GM19452 (cell line): ENCODE results near the gene BTN1A1.
"Not testable (repeated sequence)": the region's sequence is repeated elsewhere in the genome, so short reads cannot be mapped to it uniquely, and the experiment has no call there.

Experiments used
- ATAC-seq: cut with Tn5 transposase; IDR thresholded peaks from one replicate; pipeline ENCODE4 v1.9.1; 2021; ENCODE audit not compliant: unreplicated experiment

BTN1A1 gene

DNA sequence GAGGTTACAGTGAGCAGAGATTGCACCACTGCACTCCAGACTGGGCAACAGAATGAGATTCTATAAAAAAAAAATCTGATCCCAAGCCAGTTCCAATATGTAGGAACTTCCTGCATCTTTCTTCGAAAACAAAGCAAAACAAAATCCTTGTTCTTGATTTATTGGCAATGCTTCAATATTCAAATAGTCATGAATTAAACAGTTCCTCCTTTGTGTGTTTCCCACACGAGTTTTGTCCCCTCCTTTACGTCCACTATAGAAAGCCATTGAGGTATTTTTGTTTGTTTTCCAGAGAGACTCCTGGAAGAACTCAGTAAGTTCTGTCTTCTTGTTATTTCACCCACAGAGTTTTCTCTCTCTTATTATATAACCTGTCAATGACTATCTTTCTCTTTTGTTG, 7.6 kb downstream of the BTN1A1 start:
- no peak for ATAC-seq

DNA sequence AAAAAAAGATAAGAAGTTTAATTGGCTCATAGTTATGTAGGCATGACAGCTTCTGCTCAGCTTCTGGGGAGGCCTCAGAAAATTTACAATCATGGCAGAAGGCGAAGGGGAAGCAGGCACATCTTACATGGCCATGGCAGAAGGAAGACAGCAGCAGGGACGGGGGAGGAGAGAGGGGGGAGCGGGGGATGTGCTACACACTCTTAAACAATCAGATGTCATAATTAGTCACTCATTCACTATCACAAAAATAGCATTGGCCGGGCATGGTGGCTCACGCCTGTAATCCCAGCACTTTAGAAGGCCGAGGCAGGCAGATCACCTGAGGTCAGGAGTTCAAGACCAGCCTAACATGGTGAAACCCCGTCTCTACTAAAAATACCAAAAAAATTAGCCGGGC, 10.9 kb downstream of the BTN1A1 start:
- not testable (repeated sequence) for ATAC-seq

DNA sequence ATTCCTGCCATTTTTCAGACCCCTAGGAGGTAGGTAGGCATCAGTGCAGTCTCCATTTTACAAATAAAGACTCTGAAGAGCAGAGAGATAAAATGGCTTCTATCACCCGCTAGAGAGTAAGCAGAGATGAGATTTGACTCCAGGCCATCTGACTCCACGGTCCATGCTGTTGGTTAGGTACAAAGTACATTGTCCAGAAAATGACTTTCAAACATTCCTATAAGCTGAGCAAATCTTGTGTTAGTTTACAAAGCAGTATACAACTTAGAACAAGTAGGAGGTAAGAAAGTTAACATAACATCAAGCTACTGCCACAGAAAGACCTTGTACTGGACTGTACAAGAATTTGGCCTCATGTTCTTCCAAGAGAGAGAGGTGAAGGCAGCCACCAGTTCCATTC, 14.9 kb downstream of the BTN1A1 start:
- ATAC-seq, result no peak

DNA sequence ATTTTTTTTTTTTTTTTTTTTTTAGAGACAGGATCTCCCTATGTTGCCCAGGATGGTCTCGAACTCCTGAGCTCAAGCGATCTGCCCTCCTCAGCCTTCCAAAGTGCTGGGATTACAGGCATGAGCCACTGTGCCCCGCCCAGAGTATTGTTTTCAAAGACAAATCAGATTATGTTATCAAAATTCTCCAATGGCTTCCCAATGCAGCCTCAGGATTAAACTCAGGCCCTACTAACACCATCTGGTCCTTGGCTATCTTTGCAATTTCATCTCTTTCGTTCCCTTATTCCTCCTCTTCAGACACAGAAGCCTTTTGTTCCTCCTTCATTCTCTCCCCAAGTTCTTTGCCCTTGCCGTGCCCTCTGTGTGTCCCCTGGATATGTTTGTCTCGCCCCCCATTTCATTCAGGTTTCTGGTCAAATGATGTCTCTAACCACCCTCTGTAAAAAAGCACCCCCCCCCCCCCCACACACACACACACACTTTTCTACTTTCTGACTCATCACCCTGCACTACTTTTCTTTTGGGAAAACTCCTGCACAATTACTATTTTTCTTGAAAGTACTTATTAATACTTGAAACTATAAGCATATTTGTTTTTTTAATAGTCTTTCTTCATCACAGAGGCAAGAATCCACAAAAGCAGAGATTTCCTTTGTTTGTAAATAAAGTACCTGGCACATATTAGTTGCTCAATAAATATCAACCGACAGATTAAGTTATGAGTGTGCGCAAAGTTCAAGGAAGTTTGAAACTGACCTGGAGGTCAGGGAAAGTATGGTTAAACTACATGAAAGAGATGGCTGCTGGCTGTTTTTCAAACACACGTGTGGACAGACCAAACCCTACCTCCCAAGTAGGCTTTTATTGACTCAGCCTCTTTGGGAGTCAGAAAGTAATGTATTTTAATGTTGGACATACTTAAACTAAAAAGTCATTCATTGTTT, 16.7 kb downstream of the BTN1A1 start:
- ATAC-seq, result no peak

DNA sequence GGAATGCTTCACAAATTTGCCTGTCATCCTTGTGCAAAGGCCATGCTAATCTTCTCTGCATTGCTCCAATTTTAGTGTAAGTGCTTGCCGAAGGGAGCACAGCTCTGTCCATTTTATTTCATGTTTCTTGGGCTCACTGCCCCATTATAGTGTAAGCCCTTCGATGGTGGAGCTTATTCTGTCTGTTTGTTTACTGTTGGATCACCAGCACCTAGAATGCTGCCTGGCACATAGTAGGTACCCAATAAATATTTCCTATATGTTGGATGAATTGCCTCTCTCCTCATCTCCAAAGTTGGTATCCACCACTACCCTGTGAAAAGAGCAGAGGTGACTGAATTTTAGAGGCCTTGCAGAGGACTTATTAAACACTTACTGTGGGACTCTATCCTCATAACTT, 19.3 kb downstream of the BTN1A1 start:
- no peak for ATAC-seq

DNA sequence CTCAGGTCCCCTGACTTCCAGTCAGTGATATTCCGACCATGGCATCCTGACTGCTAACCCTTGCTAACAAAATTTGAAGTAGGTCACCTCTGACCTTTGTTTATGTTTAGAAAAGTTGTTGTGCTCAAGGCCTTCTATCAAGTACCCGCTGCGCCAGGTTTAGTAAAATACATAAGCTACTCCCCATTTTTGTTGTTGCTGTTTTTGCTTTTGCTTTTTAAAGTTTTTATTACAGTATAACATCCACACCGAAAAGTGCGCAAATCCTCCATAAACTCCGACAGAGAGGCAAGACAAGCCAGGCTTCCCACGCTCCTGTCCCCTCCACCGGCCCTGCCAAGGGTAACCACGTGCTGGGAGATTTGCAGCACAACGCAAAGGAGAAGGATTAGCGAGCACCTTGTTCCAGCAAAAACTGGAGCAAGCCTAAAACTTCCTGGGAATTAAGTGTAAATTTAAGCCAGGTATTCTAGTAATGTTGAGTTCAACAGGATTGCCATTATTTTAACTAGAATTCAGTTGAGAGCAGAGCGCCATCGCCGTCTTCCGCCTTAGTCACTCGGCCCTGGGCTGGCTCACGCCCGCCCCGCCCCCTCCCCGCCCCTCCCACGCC, 20.2 kb downstream of the BTN1A1 start:
- peak; percentile 29 for ATAC-seq

DNA sequence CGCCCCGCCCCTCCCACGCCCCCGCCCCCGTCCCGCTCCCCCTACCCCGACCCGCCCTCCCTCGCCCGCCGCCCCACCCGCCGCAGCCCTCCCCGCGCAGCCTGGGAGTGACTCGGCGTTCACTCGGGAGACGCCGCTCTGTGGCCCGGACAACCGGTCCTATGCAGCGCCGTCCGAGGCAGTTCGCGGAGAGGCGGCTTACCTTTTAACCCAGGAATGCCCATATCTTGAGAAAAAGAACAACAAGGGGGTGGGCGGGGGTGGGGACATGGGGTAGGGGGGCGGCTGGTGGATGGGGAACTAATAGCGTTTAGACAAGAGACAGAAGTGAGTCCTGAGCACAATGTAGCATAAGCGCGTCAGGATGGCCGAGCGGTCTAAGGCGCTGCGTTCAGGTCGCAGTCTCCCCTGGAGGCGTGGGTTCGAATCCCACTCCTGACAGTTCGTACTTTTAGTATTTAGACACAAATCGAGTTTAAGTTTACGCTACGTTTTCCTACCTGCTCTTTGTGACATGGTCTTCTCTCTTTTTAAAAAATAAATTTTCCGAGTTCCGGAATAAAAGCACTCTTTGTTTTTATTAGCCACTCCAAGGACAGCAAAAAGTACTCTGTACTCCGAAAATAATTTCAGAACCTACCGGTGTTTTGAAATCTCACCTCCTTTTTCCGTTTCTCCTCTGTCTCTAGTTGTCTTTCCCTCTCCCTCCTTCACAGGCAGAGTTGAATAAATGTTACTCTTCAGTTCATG, 20.9 kb downstream of the BTN1A1 start:
- peak; percentile 53 for ATAC-seq

DNA sequence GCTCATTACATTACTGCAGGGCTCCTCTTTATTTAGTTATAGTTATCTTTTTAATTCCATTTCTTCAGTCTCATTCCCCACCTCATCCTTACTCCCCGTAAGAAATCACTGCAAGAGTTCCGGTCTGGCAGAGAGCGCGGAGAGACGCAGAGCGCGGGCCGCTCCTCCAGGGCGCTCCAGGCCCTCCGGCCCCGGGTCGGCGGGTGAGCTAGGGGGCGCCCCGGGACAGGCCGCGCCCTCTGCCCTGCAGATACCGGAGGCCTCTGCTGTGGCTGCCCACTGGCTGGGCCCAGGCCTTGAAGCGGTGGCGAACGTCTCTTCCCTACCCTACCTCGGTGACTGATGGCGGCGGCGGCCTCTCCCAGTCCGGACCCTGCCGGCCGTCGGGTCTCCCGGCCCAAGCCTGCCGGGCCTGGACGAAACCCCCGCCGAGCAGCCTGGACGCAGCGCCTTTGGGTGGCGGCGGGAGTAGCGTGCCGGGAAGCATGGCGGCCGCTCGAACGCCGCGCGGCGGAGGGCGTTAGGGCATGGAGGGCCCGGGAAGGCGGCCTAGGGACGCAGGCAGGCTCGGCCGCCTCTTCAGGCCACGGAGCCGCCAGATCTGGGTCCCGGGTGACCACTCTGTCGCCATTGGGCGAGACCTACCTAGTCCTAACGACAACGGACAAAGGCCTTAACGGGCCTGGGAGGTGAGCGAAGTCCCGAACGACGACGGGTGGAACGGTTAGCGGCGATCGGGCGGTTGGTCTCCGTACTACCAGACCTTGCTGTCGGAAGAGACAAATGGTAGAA, 21.7 kb downstream of the BTN1A1 start:
- peak; percentile 70 for ATAC-seq

DNA sequence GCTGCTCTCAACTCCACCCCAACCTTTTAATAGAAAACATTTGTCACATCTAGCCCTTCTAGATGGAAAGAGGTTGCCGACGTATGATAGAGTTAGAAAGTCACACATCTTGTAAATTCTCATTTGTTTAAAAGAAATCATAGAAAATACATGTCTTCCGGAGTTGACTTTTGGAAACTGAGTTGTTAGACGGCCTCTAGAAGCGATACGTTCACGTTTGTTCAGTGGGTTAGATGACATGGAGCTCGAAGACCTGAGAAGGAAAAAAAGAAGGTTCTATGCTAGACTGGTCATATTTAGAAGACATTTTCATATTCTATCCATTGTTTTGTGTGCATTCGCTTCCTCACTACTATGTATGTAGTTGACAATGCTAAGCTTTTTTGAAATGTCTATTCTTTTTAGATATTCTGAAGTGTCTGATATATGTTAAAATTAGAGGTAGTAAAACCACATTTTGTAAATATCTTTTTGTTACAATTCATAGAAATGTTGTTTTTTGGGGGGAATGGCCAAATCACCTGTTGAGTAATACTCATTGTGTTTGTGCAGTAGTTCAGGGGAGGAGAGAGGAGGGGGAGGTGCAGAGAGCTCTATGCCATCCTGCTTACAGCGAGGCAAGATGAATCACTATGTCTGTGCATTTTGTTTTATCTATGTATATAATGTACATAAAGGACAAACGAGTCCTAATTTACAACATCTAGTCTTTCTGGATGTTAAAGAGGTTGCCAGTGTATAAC, 22.6 kb downstream of the BTN1A1 start:
- not testable (repeated sequence) for ATAC-seq

DNA sequence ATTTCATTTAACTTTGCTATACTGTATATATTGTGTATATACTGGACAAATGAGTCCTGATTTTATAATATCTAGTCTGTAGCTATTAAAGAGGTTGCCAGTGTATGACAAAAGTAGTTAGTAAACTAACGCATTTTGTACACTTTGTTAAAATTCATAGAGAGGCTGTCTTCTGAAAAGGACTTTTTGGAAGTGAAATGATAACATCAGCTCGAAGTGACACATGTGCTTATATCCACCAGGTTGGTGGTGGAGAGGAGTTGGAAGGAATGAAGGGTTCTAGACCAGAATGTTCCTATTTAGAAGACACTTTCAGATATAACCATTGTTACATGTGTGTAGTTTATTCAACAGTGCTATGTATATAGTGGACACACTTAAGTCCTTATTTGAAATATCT, 24.2 kb downstream of the BTN1A1 start:
- not testable (repeated sequence) for ATAC-seq

DNA sequence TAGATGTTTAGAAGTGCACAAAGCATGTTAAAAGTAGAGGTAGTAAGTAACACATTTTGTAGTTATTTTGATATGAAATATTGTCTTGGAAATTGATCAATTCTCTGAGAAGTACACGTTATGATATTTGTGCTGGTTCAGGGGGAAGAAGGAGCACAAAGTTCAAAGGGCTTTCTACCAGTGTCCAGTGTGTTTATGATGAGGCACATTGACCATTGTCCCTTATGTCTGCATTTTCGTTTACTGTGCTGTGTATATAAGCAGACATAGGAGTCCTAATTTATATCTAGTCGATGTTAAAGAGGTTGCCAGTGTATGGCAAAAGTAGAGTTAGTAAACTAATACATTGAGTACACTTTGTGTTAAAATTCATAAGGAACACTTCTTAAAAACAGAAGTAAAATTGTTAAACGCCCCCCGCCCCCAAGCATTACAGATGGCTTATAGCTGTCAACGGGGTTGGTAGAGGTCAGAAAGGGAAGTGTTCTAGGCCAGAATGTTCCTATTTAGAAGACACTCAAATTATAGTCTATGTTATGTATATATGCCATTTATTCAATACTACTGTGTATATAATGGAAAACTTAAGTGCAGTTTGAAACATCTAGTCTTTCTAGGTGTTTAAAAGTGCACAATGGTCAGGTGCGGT, 24.7 kb downstream of the BTN1A1 start:
- ATAC-seq, result no peak

DNA sequence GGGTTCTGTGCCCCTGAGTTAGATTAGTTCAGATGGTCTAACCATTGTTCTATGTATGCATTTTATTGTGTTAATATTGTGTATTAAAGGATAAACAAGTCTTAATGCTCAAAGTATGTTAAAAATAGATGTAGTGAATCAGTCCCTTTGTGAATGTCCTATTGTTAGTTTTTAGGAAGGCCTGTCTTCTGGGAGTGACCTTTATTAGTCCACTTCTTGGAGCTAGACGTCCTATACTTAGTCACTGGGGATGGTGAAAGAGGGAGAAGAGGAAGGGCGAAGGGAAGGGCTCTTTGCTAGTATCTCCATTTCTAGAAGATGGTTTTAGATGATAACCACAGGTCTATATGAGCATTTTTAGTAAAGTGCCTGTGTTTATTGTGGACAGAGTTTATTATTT, 25.7 kb downstream of the BTN1A1 start:
- ATAC-seq, result no peak

DNA sequence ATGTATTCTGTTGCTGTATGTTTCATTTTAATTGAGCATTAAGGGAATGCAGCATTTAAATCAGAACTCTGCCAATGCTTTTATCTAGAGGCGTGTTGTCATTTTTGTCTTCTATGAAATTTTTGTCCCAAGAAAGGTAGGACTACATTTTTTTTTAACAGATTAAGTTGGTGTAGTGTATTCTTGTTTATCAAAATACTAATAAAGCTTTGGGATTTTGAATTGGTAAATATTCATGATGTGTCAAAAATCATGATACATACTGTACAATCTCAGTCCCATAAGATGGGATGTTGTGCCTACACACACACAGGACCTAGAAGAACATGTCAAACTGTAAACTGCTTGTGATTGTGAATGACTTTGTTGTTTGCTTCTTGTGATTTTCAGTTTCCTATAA, 26.8 kb downstream of the BTN1A1 start:
- ATAC-seq, result no peak

DNA sequence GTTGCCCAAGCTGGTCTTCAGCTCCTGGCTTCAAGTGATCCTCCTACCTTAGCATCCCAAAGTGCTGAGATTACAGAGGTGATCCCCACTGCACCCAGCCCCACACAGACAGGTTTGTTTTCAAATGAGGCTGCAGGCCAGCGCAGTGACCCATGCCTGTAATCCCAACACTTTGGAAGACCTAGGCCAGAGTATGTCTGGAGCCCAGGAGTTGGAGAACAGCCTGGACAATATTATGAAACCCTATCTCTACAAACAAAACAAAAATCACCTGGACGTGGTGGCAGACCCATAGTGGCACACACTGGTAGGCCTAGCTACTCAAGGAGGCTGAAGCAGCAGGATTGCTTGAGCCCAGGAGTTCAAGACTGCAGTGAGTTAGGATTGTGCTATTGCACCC, 30.1 kb downstream of the BTN1A1 start:
- no peak for ATAC-seq

DNA sequence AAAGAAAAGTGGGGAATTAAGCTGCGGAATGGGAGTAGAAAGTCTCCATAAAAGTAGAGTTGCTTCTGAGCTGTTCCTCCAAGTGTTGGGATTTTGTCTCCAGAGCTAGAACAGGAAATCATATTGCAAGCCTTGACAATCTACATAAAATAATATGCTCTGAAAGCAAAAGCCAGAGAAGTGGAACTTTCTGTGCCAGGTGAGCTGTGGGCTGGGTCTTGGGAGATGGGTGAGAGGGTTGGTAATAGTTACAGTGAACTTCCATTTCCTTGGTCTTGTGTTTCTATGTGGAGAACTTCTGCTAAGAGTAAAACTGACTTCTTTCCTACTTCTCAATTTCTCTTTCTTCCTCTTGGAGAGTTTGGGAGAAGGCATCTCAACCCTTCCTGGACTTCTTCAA, 31.8 kb downstream of the BTN1A1 start:
- ATAC-seq, result no peak

DNA sequence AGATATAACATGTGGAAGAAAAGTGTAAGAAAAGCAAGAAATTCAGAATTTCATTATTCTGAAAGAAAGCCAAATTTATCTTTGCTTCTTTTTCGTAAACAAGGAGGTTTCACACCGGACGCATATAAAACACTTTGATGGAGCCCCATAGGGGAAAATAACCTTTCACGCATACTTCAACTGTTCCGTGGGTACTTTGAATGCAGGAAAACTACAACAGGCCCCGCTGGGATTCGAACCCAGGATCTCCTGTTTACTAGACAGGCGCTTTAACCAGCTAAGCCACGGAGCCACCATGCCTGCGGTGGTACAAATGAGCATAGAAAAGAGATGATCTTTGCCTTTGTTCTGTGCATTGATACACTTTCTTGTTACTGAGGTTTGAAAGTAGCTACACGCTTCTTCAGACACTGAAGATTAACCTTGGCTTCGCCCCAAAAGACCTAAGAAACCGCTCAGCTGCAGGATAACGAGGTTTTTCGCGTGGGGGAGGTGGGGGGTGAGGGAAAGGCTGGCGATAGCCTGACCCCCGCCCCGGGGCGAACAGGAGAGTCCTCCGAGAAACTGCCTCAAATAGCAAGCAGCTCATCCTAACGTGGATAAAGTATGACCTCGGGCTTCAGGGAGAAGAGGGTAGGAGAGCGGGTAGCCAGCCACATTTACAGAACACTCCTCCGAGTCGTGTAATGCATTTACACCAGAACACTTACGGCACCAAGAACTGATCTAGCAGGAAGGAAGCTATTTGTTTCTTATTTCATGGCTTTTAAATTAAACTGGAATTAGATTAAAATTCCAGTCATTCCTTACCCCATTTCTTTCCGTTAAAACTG, 32.8 kb downstream of the BTN1A1 start:
- no peak for ATAC-seq

DNA sequence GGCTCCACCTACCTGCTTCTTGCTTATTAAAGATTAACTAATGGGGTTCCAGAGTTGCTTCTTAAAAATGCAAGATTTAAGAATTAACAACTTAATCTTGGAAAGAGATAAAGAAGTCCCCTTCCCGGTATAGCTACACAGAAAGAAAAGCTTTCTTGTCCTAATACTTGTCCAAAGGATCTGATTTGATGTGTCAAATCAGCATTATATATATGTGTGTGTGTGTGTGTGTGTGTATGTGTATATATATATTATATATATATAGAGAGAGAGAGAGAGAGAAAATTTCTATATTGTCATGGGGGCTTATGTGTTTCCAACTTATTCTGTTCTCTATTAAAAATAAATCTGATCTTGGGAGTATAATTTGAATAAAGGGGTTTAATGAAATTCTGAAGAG, 33.4 kb downstream of the BTN1A1 start:
- ATAC-seq, result no peak

DNA sequence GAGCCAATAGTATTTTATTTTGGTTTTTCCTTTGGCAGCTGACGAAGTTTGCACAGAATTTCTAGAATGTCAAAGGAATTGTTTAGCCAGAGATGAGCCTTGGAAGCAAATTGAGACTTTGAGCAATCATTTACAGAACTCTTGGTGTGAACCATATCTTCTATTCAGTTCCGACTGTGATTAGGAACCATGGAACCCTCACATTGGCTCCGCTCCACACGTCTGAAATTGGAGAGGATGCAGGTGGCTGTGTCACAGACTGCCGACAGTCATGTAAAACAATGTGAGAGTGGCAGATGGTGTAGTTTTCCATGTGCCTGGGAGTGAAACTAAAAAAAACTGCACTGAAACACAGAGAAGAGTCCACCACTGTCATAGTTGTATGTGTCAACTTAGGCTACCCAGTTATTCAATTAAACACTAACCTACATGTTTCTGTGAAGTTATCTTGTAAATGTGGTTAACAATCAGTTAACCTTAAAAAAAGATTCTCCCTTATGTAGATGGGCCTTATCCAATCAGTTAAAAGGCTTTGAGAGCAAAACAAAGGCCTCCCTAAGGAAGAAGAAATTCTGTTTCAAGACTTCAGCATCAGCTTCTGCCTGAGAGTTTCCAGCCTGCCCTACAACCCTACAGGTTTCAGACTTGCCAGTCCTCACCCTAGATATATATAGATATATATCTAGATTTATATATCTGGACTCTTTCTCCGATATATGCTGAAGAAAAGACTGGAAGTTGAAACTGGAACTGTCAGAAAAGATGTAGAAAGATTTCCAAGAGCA, 34.8 kb downstream of the BTN1A1 start:
- ATAC-seq, result no peak
